Measurements from ENCODE around the gene BANK1. TPM values are rescaled to one million over a fixed set of nuclear protein-coding genes. Genes with fewer than 3 reads are reported as not detected.

Gene BANK1
- total and polyA plus RNA-seq, 2 of the 4 experiments (the other 2 are of a cell fraction): under 0.01 to 0.51 TPM

- ChIA-PET CTCF (no interaction called here), POLR2A (ENCODE audit: unreplicated experiment) (no interaction called here)
- no peak for ATAC-seq (ENCODE audit: low read depth)
- no peak overlapping the region for H3K27ac ChIP-seq (ENCODE audit: insufficient read depth, low read length)
- 0 out of 2 replicates have a peak overlapping the region, but pooled peaks have one; percentile 23 for H2BK120ac ChIP-seq (ENCODE audit: low read depth, low read length)
- H3K14ac ChIP-seq (replicated peaks; ENCODE audit: low read depth, low read length): no peak overlapping the region
- in situ Hi-C loops (cut with MboI; ENCODE audit: low sequenced_read_pairs): no loop called here
- no peak overlapping the region for H3K56ac ChIP-seq (ENCODE audit: extremely low read depth, insufficient read depth, low read length)
- no peaks in the 10 kb centered on the region for H3K79me1 ChIP-seq (ENCODE audit: low read depth in 1 of 2, low read length in 2 of 2)
- no peak for DNase-seq
- no peak overlapping the region for H2BK15ac ChIP-seq (ENCODE audit: low read depth, low read length)
- no peak overlapping the region for H4K5ac ChIP-seq (ENCODE audit: low read depth, low read length)
- no peaks in the 10 kb centered on the region for H3K9me3 ChIP-seq (ENCODE audit: control insufficient read depth, insufficient read depth, low read length)
- H4K8ac ChIP-seq (ENCODE audit: low read depth in 2 of 2, low read length in 2 of 2): no peak overlapping the region
- no peak overlapping the region for H2BK5ac ChIP-seq (ENCODE audit: low read depth, low read length, poor library complexity, severe bottlenecking)
- TF ChIP-seq NFE2L2 (IDR thresholded peaks at IDR 0.05; ENCODE audit: low read depth, low read length) (peak; percentile 16; the same call in 1 of the 2 replicates), MXI1 (IDR thresholded peaks at IDR 0.05; ENCODE audit: borderline replicate concordance, low read depth, low read length) (no peak)
- H4K20me1 ChIP-seq (ENCODE audit: insufficient read depth, low read length): no peaks in the 10 kb centered on the region
- no peak overlapping the region for H3K4me2 ChIP-seq (ENCODE audit: low read depth, low read length)
- dilution Hi-C loops (cut with HindIII; ENCODE audit: low sequenced_read_pairs, unreplicated experiment): no loop called here
- H3K4ac ChIP-seq (ENCODE audit: low read depth, low read length): no peak overlapping the region
- H2AK5ac ChIP-seq (ENCODE audit: low read depth, low read length): no peak overlapping the region
- no peak overlapping the region for H3K23ac ChIP-seq (ENCODE audit: low read depth, low read length)
- H3K9ac ChIP-seq (ENCODE audit: low read depth, low read length): no peak overlapping the region
- no peaks in the 10 kb centered on the region for H3K9me1 ChIP-seq (ENCODE audit: insufficient read depth, low read length)
- intact Hi-C loops (cut with micrococcal nuclease): no loop called here
- H2BK20ac ChIP-seq (ENCODE audit: low read depth, low read length): no peak overlapping the region
- no peak overlapping the region for H3K18ac ChIP-seq (ENCODE audit: low read depth, low read length)
- H2AK9ac ChIP-seq (replicated peaks; ENCODE audit: low read depth, low read length, poor library complexity): no peak overlapping the region
- no peak overlapping the region for H4K91ac ChIP-seq (ENCODE audit: insufficient read depth, low read depth, low read length)
- no TSS peak for BruUV-seq (replicated peaks)
- no peak overlapping the region for H2AFZ ChIP-seq (replicated peaks; ENCODE audit: low read length, poor library complexity)
- no peaks in the 10 kb centered on the region for H3K4me1 ChIP-seq (ENCODE audit: control insufficient read depth, insufficient read depth, low read length)
- no peaks in the 10 kb centered on the region for H3K36me3 ChIP-seq (ENCODE audit: control insufficient read depth, insufficient read depth, low read length)
- no peaks in the 10 kb centered on the region for H3K27me3 ChIP-seq (ENCODE audit: control insufficient read depth, insufficient read depth, low read length)
- WGBS, 2 experiments (ENCODE audit: extremely low coverage in 2 of 2, insufficient read length in 1 of 2): no CpG with 5 or more reads among the region's 3 CpGs
- no peak overlapping the region for H3K4me3 ChIP-seq (ENCODE audit: insufficient read depth, low read depth, low read length)
These were observed 159.9 kb downstream of the BANK1 start for GRCh38 chr4:101950258-101950979.
